Gastrocnemius medialis (tissue), 4 donors: ENCODE results near the gene PTPRT.

Experiments used
- POLR2A ChIP-seq, 2 donors: fragments of 450-650 bp; IDR thresholded peaks; one replicate each; pipeline ENCODE4 v1.6.1; 2017; ENCODE audit warnings: antibody characterized with exemption in 2 of 2, mild to moderate bottlenecking in 2 of 2, moderate library complexity in 2 of 2
- TF ChIP-seq, protein P1 (sequence below), 5 experiments: fragments of 450-650 bp in 3 of 5; fragments of 200-600 bp in 2 of 5; sonication (generic) in 2 of 5; IDR thresholded peaks in 4 of 5; conservative IDR thresholded peaks in 1 of 5; 1 replicate in 4 of 5; 2 replicates in 1 of 5; pipeline ENCODE4 v1.5.1; 2016 to 2019; ENCODE audit warnings: antibody characterized with exemption in 5 of 5, mild to moderate bottlenecking in 3 of 5, moderate library complexity in 3 of 5

DNA sequence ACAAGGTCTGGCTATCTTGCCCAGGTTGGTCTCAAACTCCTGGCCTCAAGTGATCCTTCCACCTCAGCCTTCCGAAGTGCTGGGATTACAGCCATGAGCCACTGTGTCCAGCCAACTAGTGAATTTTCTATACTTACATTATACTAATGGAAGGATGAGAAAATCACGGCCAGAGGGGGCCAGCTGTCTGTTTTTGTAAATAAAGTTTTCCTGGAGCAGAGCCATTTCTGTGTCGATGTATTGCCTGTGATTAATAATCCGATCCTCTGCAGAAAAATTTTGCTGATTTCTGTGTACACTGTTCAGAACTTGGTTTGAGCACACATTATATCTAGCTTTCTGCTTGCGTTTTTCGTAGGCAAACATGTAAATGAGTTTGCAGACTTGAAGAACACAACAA, 28.8 kb downstream of the PTPRT start:
- TF ChIP-seq, protein P1, sequence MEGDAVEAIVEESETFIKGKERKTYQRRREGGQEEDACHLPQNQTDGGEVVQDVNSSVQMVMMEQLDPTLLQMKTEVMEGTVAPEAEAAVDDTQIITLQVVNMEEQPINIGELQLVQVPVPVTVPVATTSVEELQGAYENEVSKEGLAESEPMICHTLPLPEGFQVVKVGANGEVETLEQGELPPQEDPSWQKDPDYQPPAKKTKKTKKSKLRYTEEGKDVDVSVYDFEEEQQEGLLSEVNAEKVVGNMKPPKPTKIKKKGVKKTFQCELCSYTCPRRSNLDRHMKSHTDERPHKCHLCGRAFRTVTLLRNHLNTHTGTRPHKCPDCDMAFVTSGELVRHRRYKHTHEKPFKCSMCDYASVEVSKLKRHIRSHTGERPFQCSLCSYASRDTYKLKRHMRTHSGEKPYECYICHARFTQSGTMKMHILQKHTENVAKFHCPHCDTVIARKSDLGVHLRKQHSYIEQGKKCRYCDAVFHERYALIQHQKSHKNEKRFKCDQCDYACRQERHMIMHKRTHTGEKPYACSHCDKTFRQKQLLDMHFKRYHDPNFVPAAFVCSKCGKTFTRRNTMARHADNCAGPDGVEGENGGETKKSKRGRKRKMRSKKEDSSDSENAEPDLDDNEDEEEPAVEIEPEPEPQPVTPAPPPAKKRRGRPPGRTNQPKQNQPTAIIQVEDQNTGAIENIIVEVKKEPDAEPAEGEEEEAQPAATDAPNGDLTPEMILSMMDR (IDR thresholded peaks at IDR 0.05 in 4 of 5, conservative IDR thresholded peaks at IDR 0.05 in 1 of 5): no peak
- no peak for TF ChIP-seq POLR2A (IDR thresholded peaks at IDR 0.05)
